HFF-Myc (cell line): ENCODE measurements around the gene CHST11.

Experiments used
- DNase-seq: peaks from one replicate; pipeline ENCODE4 v3.0.0-alpha.2; 2011; ENCODE audit warnings: low read depth; ENCODE audit errors: extremely low read depth
- H3K4me3 ChIP-seq: replicated peaks from 2 replicates; pipeline ENCODE4 v1.5.1; 2011; ENCODE audit warnings: low read depth, mild to moderate bottlenecking, control low read depth, low read length
- TF ChIP-seq, protein P1 (sequence below): IDR thresholded peaks from 2 replicates; pipeline ENCODE4 v1.5.1; 2012; ENCODE audit warnings: mild to moderate bottlenecking, low read depth, low read length, control low read depth; ENCODE audit errors: missing control alignments

The CHST11 gene

DNA sequence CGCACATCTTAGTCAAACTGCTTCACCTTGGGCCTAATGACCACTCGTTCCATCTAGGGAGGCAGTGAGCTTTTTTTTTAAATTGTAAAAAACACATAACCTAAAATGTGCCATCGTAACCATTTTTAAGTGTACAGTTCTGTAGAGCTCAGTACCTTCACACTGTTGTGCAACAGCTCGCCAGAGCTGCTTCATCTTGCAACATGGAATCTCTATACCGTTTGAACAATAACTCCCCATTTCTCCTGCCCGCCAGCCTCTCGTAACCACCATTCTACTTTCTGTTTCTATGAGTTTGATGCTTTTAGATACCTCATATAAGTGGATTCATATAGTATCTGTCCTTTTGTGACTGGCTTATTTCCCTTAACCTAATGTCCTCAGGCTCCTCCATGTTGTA, 196.2 kb downstream of the CHST11 start:
- H3K4me3 ChIP-seq = no peak overlapping the region
- no peak for DNase-seq
- TF ChIP-seq, protein P1, sequence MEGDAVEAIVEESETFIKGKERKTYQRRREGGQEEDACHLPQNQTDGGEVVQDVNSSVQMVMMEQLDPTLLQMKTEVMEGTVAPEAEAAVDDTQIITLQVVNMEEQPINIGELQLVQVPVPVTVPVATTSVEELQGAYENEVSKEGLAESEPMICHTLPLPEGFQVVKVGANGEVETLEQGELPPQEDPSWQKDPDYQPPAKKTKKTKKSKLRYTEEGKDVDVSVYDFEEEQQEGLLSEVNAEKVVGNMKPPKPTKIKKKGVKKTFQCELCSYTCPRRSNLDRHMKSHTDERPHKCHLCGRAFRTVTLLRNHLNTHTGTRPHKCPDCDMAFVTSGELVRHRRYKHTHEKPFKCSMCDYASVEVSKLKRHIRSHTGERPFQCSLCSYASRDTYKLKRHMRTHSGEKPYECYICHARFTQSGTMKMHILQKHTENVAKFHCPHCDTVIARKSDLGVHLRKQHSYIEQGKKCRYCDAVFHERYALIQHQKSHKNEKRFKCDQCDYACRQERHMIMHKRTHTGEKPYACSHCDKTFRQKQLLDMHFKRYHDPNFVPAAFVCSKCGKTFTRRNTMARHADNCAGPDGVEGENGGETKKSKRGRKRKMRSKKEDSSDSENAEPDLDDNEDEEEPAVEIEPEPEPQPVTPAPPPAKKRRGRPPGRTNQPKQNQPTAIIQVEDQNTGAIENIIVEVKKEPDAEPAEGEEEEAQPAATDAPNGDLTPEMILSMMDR = no peak

DNA sequence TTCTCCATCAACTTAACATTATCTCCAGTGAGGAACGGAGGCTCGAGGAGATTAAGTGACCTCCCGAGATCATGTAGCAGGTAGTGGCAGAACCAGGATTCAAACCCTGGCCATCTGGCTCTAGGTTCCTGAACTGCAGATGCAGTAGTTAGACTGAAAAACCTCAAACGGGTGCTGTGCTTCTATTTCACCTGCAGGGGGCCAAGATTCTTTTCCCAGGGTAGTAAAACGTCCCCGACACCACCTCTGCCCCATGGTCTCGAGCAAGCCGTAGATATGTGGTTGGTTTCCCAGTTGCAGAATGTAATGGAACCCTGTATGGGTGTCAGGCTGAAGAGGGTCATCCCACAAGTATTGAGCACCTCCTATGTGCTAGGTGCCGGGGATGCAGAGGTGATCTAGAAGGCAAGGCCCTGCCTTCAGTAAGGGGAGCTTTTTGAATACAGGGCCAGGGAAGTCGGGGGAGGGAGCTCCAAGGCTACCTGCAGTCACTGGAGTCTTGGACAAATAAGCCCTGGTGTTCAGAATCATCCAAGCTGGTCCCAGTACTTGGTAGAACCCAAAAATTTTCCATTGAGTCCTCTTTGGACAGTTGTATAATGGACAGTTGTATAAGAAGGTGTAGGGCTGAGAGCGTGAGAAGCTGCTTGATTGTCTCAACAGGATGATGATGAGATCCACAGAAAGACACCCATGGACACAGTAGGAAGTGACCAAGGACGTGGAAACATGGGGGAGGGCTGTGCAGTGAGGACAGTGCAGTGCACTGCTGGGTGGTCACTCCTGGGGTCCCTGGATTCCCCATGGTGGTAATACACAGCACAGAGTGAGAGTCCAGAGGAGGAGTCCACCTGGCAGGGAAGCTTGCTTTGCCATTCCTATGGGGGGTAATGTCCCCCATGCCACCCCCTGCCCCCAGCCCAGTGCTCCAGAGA, 197.2 kb downstream of the CHST11 start:
- TF ChIP-seq, protein P1 = peak; percentile 40
- no peak overlapping the region for H3K4me3 ChIP-seq
- no peak for DNase-seq

DNA sequence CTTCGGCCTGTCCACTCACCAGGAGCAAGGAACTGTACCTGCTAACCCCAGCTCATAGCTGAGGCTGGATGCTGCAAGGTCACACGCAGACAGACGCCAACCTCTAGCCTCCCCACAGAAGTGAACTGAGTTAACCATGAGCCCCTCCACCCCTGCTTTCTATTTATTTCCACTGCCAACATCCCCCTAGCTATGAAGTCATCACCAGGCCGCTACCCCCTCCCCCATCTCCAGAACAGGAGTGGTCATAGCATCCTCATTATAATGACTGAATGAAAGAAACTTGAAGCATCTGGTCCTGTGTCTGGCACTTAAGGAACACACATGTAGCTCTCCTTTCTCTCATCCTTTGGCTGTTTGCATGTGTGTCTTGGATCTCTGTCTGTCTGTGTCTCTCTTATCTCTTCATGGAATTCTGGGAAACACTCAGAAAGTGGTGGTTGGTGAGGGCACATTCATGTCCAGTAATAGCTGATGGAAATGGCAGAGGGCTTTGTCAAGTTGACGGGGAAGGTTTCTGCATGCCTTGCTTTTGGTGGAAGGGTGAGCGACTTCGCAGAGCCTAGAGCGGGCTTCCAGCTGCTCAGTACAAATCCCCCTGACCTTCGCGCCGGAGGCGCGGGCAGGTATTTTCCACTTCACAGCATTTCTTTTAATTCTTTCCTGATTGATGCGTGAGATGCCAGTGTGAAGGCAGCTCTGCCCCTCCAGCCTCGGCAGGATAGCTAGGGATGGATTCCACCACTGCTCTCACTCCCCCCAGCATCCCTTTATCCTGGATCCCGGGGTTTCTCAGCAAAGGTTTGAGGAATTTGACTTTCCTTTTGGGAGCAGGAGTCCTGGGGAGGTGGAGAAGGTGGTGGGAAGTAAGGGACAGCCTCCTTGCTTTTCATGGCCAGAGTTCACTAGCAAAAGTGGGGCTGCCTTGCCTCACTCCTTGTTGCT, 198.2 kb downstream of the CHST11 start:
- no peak for DNase-seq
- H3K4me3 ChIP-seq = no peak overlapping the region
- TF ChIP-seq, protein P1 = no peak

DNA sequence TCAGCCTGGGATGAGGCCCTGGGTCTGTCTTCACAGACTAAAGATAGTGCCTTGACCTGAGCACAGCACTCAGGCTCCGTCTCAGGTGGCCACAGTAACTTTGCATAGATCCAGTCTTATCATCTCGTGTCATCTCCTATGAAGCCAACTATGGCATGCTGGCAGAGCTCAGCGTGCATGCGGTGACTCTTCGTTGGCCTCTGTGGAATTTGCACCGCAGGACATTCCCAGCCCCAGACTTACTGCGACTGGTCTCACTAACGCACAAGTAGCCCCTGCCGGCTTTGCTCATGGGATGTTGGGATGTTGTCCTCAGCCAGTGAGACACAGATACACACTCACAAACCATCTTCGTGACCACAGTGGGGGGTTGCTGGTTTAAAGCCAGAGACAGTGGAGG, 199.6 kb downstream of the CHST11 start:
- H3K4me3 ChIP-seq = no peak overlapping the region
- no peak for DNase-seq
- TF ChIP-seq, protein P1 = no peak

DNA sequence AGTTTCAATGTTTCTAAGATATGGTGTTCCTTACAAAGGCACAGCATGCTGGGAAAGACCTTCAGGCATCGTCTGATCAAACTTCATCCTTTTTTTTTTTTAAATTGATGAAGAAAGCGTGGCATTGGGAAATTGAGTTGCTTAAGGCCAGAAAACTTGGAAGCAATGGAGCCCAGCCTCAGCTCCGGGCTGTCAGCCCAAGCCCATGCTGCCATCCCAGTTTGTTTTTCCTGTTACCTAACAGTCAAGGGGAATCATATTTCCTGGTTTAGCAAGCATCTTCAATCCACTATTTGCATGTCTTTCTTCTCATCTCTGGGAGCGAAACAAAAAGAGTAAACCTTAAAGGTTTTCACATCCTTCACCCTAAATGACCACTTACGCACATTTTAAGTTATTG, 200.2 kb downstream of the CHST11 start:
- TF ChIP-seq, protein P1 = no peak
- H3K4me3 ChIP-seq = no peak overlapping the region
- no peak for DNase-seq

DNA sequence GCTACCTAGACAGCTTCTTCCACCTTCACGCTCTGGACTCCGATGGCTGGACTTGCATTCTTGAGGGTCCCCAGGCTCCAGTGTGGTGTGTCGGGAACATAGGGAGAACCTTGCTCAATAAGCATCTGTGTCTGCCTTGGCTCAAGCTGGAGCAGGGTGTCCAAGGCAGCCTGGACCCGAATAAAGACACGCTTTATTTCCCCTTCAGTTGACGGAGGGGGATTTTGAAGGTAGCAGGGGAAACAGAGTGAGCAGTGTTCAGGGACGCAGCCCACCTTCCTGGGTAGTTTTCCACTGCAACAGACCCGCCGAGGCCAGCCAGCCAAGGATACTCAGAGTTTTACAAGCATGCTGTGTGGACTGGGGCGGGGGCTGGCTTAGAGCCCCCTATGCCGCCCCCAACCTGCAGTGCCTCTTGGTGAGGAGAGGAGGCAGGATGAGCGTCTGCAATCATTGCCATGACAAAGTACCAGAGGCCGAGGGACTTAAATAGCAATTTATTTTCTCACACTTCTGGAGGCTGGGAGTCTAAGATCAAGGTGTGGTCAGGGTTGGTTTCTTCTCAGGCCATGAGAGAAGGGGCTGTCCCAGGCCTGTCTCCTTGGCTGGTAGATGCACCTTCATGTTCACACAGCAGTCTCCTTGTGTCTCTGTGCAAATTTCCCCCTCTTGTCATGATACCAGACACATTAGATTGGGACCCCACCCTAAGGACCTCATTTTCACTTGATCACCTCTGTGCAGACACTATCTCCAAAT, 201.2 kb downstream of the CHST11 start:
- TF ChIP-seq, protein P1 = no peak
- no peak overlapping the region for H3K4me3 ChIP-seq
- no peak for DNase-seq
